ENCODE data around the gene CCSAP.

GRCh38 chr1:229323885-229324553 is 18.8 kb downstream of the CCSAP start:
- TF ChIP-seq CTCF (IDR thresholded peaks at IDR 0.05) (no peak), ZFX (IDR thresholded peaks at IDR 0.05; ENCODE audit: borderline replicate concordance) (no peak)

Measured in 22Rv1 (cell line).